ENCODE measurements around the gene CALB2. TPM values are rescaled to one million over a fixed set of nuclear protein-coding genes. Genes with fewer than 3 reads are reported as not detected.

Gene CALB2
- total RNA-seq, 2 experiments from 2014 or later: not detected

DNA sequence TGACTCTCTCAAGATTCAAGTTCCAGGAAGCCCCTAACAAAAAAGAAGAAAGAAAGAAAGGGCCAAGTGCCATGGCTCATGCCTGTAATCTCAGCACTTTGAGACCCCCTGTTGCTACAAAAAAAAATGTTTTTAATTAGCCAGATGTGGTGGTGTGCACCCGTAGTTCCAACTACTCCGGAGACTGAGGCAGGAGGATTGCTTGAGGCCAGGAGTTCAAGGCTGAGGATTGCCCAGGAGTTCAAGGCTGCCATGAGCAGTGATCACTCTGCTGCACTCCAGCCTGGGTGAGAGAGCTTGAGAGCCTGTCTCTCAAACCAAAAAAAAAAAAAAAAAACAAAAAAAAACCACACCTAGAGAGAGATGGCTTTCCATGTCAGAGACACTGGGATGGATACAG lies 64.5 kb downstream of the CALB2 start:
- Histone ChIP-seq H3K4me3 (ENCODE audit: low read depth, low read length, poor library complexity, severe bottlenecking) (no peak overlapping the region), H3K9me2 (ENCODE audit: insufficient read depth, low read length) (no peaks in the 10 kb centered on the region), H3K4me2 (ENCODE audit: low read length) (no peak overlapping the region), H4K20me1 (ENCODE audit: insufficient read depth, low read length) (no peaks in the 10 kb centered on the region), H2AFZ (ENCODE audit: low read length) (no peak overlapping the region), H3K36me3 (ENCODE audit: insufficient read depth, low read length) (no peaks in the 10 kb centered on the region), H3K27ac (ENCODE audit: low read depth, low read length, poor library complexity, severe bottlenecking) (no peak overlapping the region), H3K4me1 (ENCODE audit: insufficient read depth, low read length, poor library complexity, severe bottlenecking) (no peaks in the 10 kb centered on the region), H3K9me3 (ENCODE audit: low read length) (no peaks in the 10 kb centered on the region), H3K79me2 (ENCODE audit: insufficient read depth, low read depth, low read length) (no peaks in the 10 kb centered on the region)
- DNase-seq (ENCODE audit: low spot score): no peak
- BruUV-seq (replicated peaks): no TSS peak
- POLR2A ChIA-PET: no interaction called here
- TF ChIP-seq, protein P1, sequence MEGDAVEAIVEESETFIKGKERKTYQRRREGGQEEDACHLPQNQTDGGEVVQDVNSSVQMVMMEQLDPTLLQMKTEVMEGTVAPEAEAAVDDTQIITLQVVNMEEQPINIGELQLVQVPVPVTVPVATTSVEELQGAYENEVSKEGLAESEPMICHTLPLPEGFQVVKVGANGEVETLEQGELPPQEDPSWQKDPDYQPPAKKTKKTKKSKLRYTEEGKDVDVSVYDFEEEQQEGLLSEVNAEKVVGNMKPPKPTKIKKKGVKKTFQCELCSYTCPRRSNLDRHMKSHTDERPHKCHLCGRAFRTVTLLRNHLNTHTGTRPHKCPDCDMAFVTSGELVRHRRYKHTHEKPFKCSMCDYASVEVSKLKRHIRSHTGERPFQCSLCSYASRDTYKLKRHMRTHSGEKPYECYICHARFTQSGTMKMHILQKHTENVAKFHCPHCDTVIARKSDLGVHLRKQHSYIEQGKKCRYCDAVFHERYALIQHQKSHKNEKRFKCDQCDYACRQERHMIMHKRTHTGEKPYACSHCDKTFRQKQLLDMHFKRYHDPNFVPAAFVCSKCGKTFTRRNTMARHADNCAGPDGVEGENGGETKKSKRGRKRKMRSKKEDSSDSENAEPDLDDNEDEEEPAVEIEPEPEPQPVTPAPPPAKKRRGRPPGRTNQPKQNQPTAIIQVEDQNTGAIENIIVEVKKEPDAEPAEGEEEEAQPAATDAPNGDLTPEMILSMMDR (conservative IDR thresholded peaks at IDR 0.05; ENCODE audit: low read length): no peak
- TF ChIP-seq EZH2phosphoT487 (IDR thresholded peaks at IDR 0.05; ENCODE audit: borderline replicate concordance, low read depth, low read length): no peak
- CTCF ChIA-PET (ENCODE audit: unreplicated experiment): no interaction called here
- intact Hi-C loops (cut with micrococcal nuclease; ENCODE audit: unreplicated experiment): no loop called here

DNA sequence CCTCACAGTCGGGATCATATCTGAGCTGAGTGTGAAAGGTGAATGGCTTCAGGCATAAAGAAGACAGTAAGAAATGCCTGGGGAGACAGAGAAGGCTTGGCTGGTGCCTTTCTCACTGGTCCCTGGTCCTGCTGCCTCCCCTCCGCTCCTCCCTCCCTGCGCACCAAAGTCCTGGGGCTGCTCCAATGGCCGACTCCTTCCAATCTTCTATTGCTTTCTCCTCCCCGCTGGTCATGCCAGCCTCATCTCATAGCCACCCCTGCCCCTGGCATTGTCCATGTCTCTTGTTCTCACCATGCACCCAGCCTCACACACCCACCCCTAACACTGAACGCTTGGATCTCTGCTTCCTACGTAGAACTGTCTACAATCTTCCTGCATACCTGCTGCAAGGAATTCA lies 65.3 kb downstream of the CALB2 start:
- ChIA-PET CTCF (ENCODE audit: unreplicated experiment) (no interaction called here), POLR2A (no interaction called here)
- no peaks in the 10 kb centered on the region for H3K79me2 ChIP-seq (ENCODE audit: insufficient read depth, low read depth, low read length)
- no peak overlapping the region for H3K4me2 ChIP-seq (ENCODE audit: low read length)
- no peaks in the 10 kb centered on the region for H3K9me2 ChIP-seq (ENCODE audit: insufficient read depth, low read length)
- H2AFZ ChIP-seq (ENCODE audit: low read length): no peak overlapping the region
- H3K9me3 ChIP-seq (ENCODE audit: low read length): peaks cover 7% of the 10 kb centered on the region; the same call in 1 of the 2 replicates
- no peaks in the 10 kb centered on the region for H3K4me1 ChIP-seq (ENCODE audit: insufficient read depth, low read length, poor library complexity, severe bottlenecking)
- no peaks in the 10 kb centered on the region for H3K36me3 ChIP-seq (ENCODE audit: insufficient read depth, low read length)
- H4K20me1 ChIP-seq (ENCODE audit: insufficient read depth, low read length): no peaks in the 10 kb centered on the region
- intact Hi-C loops (cut with micrococcal nuclease; ENCODE audit: unreplicated experiment): no loop called here
- BruUV-seq (replicated peaks): no TSS peak
- H3K27ac ChIP-seq (ENCODE audit: low read depth, low read length, poor library complexity, severe bottlenecking): no peak overlapping the region
- DNase-seq (ENCODE audit: low spot score): no peak
- H3K4me3 ChIP-seq (ENCODE audit: low read depth, low read length, poor library complexity, severe bottlenecking): no peak overlapping the region
- TF ChIP-seq, protein P1 (conservative IDR thresholded peaks at IDR 0.05; ENCODE audit: low read length): no peak
- no peak for TF ChIP-seq EZH2phosphoT487 (IDR thresholded peaks at IDR 0.05; ENCODE audit: borderline replicate concordance, low read depth, low read length)

DNA sequence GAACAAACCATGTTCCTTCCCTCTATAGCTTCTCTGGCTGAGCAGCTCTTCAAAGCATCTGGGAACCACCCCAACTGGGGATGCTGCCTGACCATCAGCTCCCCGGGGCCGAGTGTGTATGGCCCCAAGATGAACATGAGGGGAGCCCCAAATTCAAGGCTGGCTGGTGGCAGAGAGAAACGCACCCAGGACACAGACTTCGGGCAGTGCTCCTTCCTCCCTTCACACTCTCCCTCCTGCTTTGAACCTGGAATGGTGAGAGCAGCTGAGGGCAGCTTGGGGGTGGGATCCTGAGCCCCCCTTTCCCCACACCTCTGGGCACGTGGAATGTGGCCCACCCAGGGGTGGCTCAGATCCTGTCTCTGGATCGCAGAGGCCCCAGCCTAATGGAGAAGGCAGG lies 66.1 kb downstream of the CALB2 start:
- no peaks in the 10 kb centered on the region for H3K79me2 ChIP-seq (ENCODE audit: insufficient read depth, low read depth, low read length)
- no TSS peak for BruUV-seq (replicated peaks)
- H3K9me2 ChIP-seq (ENCODE audit: insufficient read depth, low read length): no peaks in the 10 kb centered on the region
- H3K36me3 ChIP-seq (ENCODE audit: insufficient read depth, low read length): no peaks in the 10 kb centered on the region
- H4K20me1 ChIP-seq (ENCODE audit: insufficient read depth, low read length): no peaks in the 10 kb centered on the region
- no peak overlapping the region for H3K4me2 ChIP-seq (ENCODE audit: low read length)
- H2AFZ ChIP-seq (ENCODE audit: low read length): no peak overlapping the region
- ChIA-PET POLR2A (no interaction called here), CTCF (ENCODE audit: unreplicated experiment) (no interaction called here)
- H3K4me1 ChIP-seq (ENCODE audit: insufficient read depth, low read length, poor library complexity, severe bottlenecking): no peaks in the 10 kb centered on the region
- peaks cover 7% of the 10 kb centered on the region; the same call in 1 of the 2 replicates for H3K9me3 ChIP-seq (ENCODE audit: low read length)
- no peak overlapping the region for H3K4me3 ChIP-seq (ENCODE audit: low read depth, low read length, poor library complexity, severe bottlenecking)
- intact Hi-C loops (cut with micrococcal nuclease; ENCODE audit: unreplicated experiment): no loop called here
- no peak overlapping the region for H3K27ac ChIP-seq (ENCODE audit: low read depth, low read length, poor library complexity, severe bottlenecking)
- no peak for TF ChIP-seq EZH2phosphoT487 (IDR thresholded peaks at IDR 0.05; ENCODE audit: borderline replicate concordance, low read depth, low read length)
- TF ChIP-seq, protein P1 (conservative IDR thresholded peaks at IDR 0.05; ENCODE audit: low read length): no peak
- no peak for DNase-seq (ENCODE audit: low spot score)
